K562 (cell line): Measurements from ENCODE around the gene CPLX1. TPM values are rescaled to one million over a fixed set of nuclear protein-coding genes. Genes with fewer than 3 reads are reported as not detected.

ENCODE experiments used
- ATAC-seq: fragments of 200-7000 bp; cut with Tn5 transposase; 3 replicates; pipeline ENCODE4 v1.9.1; 2020; ENCODE audit warnings: moderate library complexity
- BruUV-seq: library from RNA; stranded (reverse); fragments of 400-500 nt; replicated peaks from 2 replicates; lab custom pipeline; 2021; lab: Mats Ljungman, UMichigan
- CTCF ChIA-PET: fragments of 300-600 bp; formaldehyde crosslinking; extraction: SDS; loops from one replicate; lab custom pipeline; 2021; ENCODE audit warnings: low intra/inter-chr PET ratio; lab: Yijun Ruan, JAX
- POLR2A ChIA-PET: fragments of 300-600, 350-650 bp; sonication (Branson Sonifier 250); formaldehyde crosslinking; extraction: SDS; loops from one replicate; lab custom pipeline; 2021; ENCODE audit warnings: antibody characterized with exemption, inconsistent platforms; lab: Yijun Ruan, JAX
- DNase-seq, 4 experiments: peaks; one replicate each; pipeline versions ENCODE4 v3.0.0 to v3.0.0-alpha.2; 2011 to 2018; ENCODE audit warnings: low spot score in 3 of 4, mixed read lengths in 3 of 4; ENCODE audit errors: extremely low read depth in 1 of 4
- FAIRE-seq: peaks from 2 replicates; lab custom pipeline; 2011; peaks lifted over from hg19 to GRCh38; lab: Jason Lieb, UNC
- H2AFZ ChIP-seq: 2 replicates; pipeline ENCODE4 v1.6.0; 2011; ENCODE audit warnings: low read depth, low read length, control low read depth, inconsistent platforms
- H3K27ac ChIP-seq: fragments of 200-600 bp; 3 replicates; pipeline ENCODE4 v1.8.0; 2011; ENCODE audit warnings: low read depth, mild to moderate bottlenecking, control low read depth, inconsistent platforms, low read length, moderate library complexity, mixed read lengths; ENCODE audit errors: extremely low read depth
- H3K27me3 ChIP-seq, 2 experiments: fragments of 300-600 bp in 1 of 2; 2 replicates in 1 of 2; 3 replicates in 1 of 2; pipeline versions ENCODE4 v1.6.0 to v1.8.0; 2011; ENCODE audit warnings: inconsistent platforms in 2 of 2, low read length in 2 of 2, mild to moderate bottlenecking in 1 of 2, mixed read lengths in 1 of 2, moderate library complexity in 1 of 2; ENCODE audit not compliant: control insufficient read depth in 2 of 2, insufficient read depth in 2 of 2
- H3K36me3 ChIP-seq: fragments of 300-600 bp; 3 replicates; pipeline ENCODE4 v1.8.0; 2011; ENCODE audit warnings: mild to moderate bottlenecking, low read length, inconsistent platforms; ENCODE audit not compliant: control insufficient read depth, insufficient read depth
- H3K4me1 ChIP-seq, 2 experiments: fragments of 200-600 bp in 1 of 2; replicated peaks in 1 of 2; 2 replicates in 1 of 2; 3 replicates in 1 of 2; pipeline versions ENCODE4 v1.5.1 to v1.8.0; 2011; ENCODE audit warnings: inconsistent platforms in 2 of 2, low read length in 2 of 2, mild to moderate bottlenecking in 1 of 2, mixed read lengths in 1 of 2, moderate library complexity in 1 of 2; ENCODE audit not compliant: control insufficient read depth in 2 of 2, insufficient read depth in 2 of 2
- H3K4me2 ChIP-seq: 2 replicates; pipeline ENCODE4 v1.6.1; 2011; ENCODE audit warnings: low read length, control low read depth, inconsistent platforms, mixed read lengths; ENCODE audit not compliant: insufficient read depth
- H3K4me3 ChIP-seq: fragments of 200-600 bp; sonication (generic), shearing (Covaris generic); 2 replicates; pipeline ENCODE4 v1.5.1; 2016; ENCODE audit warnings: control low read depth, inconsistent platforms
- H3K79me2 ChIP-seq: fragments of 200-600 bp; 3 replicates; pipeline ENCODE4 v1.8.0; 2011; ENCODE audit warnings: low read length, inconsistent platforms; ENCODE audit not compliant: control insufficient read depth, insufficient read depth
- H3K9ac ChIP-seq, 2 experiments: 2 replicates each; pipeline versions ENCODE4 v1.6.0 to v1.6.1; 2011; ENCODE audit warnings: low read depth in 2 of 2, low read length in 2 of 2, control low read depth in 1 of 2, inconsistent platforms in 1 of 2, mild to moderate bottlenecking in 1 of 2, mixed read lengths in 1 of 2; ENCODE audit not compliant: insufficient read depth in 1 of 2
- H3K9me1 ChIP-seq: one replicate; pipeline ENCODE4 v1.6.0; 2011; ENCODE audit warnings: inconsistent platforms, mild to moderate bottlenecking, low read length, moderate library complexity; ENCODE audit not compliant: control insufficient read depth, insufficient read depth
- H3K9me3 ChIP-seq: replicated peaks from 2 replicates; pipeline ENCODE4 v1.5.1; 2011; ENCODE audit warnings: low read depth, low read length, inconsistent platforms; ENCODE audit not compliant: control insufficient read depth, insufficient read depth
- H4K20me1 ChIP-seq: replicated peaks from 2 replicates; pipeline ENCODE4 v1.6.1; 2011; ENCODE audit warnings: low read length, inconsistent platforms, mixed read lengths; ENCODE audit not compliant: control insufficient read depth, insufficient read depth
- CGGBP1 ChIP-seq: fragments of 250-450 bp; sonication (Bioruptor Pico); IDR thresholded peaks from 2 replicates; pipeline ENCODE4 v1.9.0; 2021; ENCODE audit warnings: mild to moderate bottlenecking
- CHCHD3 ChIP-seq: fragments of 250-450 bp; sonication (Bioruptor Pico); IDR thresholded peaks from 2 replicates; pipeline ENCODE4 v2.1.2; 2022; ENCODE audit warnings: mild to moderate bottlenecking
- ELF4 ChIP-seq: fragments of 450-650 bp; formaldehyde crosslinking; IDR thresholded peaks from 2 replicates; pipeline ENCODE4 v1.4.0; 2022; ENCODE audit warnings: missing genetic modification characterization
- HLTF ChIP-seq: fragments of 450-650 bp; IDR thresholded peaks from 2 replicates; pipeline ENCODE4 v1.6.1; 2016
- JUNB ChIP-seq: fragments of 450-650 bp; formaldehyde crosslinking; conservative IDR thresholded peaks from 2 replicates; pipeline ENCODE4 v1.4.0; 2020; ENCODE audit warnings: mild to moderate bottlenecking
- RFX5 ChIP-seq: IDR thresholded peaks from 2 replicates; pipeline ENCODE4 v1.6.1; 2011; ENCODE audit warnings: low read depth, mild to moderate bottlenecking, improper control_type of control experiment, low read length
- ZBTB33 ChIP-seq: sonication (generic); formaldehyde crosslinking; IDR thresholded peaks from 2 replicates; pipeline ENCODE4 v1.8.1; 2023; ENCODE audit warnings: mild to moderate bottlenecking, missing genetic modification reagents
- ZNF655 ChIP-seq: fragments of 250-450 bp; sonication (Bioruptor Pico); IDR thresholded peaks from 2 replicates; pipeline ENCODE4 v1.5.0; 2021
- WGBS: fragments of 100-300 bp; shearing (Covaris generic); methylation state at CpG from one replicate; pipeline ENCODE4 v1.1.6; 2016; ENCODE audit warnings: low coverage, mixed read lengths; ENCODE audit not compliant: insufficient coverage; ENCODE audit errors: missing lambda C conversion rate; 5-methylcytosine and 5-hydroxymethylcytosine counted together
- in situ Hi-C: fragments of 300-500 bp; cut with MboI; formaldehyde crosslinking; loops from 4 replicates; pipeline ENCODE4 v1.15.0; 2018; ENCODE audit warnings: inconsistent platforms, mixed read lengths
- intact Hi-C: fragments of 100-400 bp; cut with micrococcal nuclease; formaldehyde crosslinking; loops from 2 replicates; pipeline ENCODE4 v1.14.2; 2022
- polyA plus RNA-seq, 8 experiments: library from polyadenylated mRNA; depleted of rRNA in 4 of 8; stranded (reverse) in 5 of 8; unstranded in 3 of 8; fragments of >200 nt; fragmentation: Nextera tagmentation in 2 of 8; fragmentation: Illumina TruSeq in 1 of 8; extraction: Ambion mirVana in 2 of 8; extraction: Trizol in 1 of 8; gene quantifications; 2 replicates each; pipeline versions ENCODE4 v1.2.1 to v1.2.3, GENCODE V29; 2011 to 2014; ENCODE audit warnings: inconsistent platforms in 1 of 8, missing spikeins in 1 of 8
- total RNA-seq, 7 experiments: library from RNA; depleted of rRNA in 6 of 7; stranded (reverse); fragments of >200 nt in 6 of 7; fragmentation: Illumina TruSeq in 2 of 7; extraction: Trizol in 2 of 7; gene quantifications; 2 replicates each; pipeline versions ENCODE4 v1.2.1 to v1.2.3, GENCODE V29; 2011 to 2021; ENCODE audit warnings: low replicate concordance in 1 of 7
- TF ChIP-seq, protein P1 (sequence below): sonication (generic); formaldehyde crosslinking; IDR thresholded peaks from 2 replicates; pipeline ENCODE4 v1.8.0; 2022; ENCODE audit warnings: mild to moderate bottlenecking, missing genetic modification reagents
- TF ChIP-seq, protein P2 (sequence below): fragments of 250-450 bp; sonication (Bioruptor Pico); IDR thresholded peaks from 2 replicates; pipeline ENCODE4 v1.4.0; 2020; ENCODE audit warnings: mild to moderate bottlenecking
- TF ChIP-seq, protein P3 (sequence below), 3 experiments: IDR thresholded peaks in 2 of 3; conservative IDR thresholded peaks in 1 of 3; 2 replicates each; pipeline ENCODE4 v1.5.1; 2011 to 2012; ENCODE audit warnings: low read length in 3 of 3, mild to moderate bottlenecking in 3 of 3, control low read depth in 2 of 3, improper control_type of control experiment in 1 of 3, inconsistent platforms in 1 of 3, low read depth in 1 of 3, mixed read lengths in 1 of 3, moderate library complexity in 1 of 3; ENCODE audit not compliant: insufficient read depth in 2 of 3

The CPLX1 gene
- total and polyA plus RNA-seq, 9 of the 15 experiments (the other 6 are each of a cell fraction or from before 2014, with no cell fraction given) = 0.03 to 3.3 (median 0.17) TPM; not detected in 2

GRCh38 chr4:791898-792625 is 33.9 kb downstream of the CPLX1 start:
- no peak overlapping the region for H3K4me3 ChIP-seq
- H3K27me3 ChIP-seq = peaks cover 15 to 40% of the 10 kb centered on the region in 2 experiments
- peak overlapping the region in 1 of 2 experiments; percentile 52; a peak in 2 of 4 replicates for H3K9ac ChIP-seq
- no peaks in the 10 kb centered on the region for H3K36me3 ChIP-seq
- ATAC-seq (peak; percentile 66), DNase-seq (peak in 3 of 4 experiments; percentile 43 to 54 (median 46)), FAIRE-seq (no peak)
- no peaks in the 10 kb centered on the region for H3K9me3 ChIP-seq
- intact Hi-C loops (no loop called here), in situ Hi-C loops (no loop called here)
- 0 out of 2 replicates have a peak, but pooled peaks cover 3% of the 10 kb centered on the region for H4K20me1 ChIP-seq
- H3K27ac ChIP-seq = no peak overlapping the region
- no TSS peak for BruUV-seq
- H3K4me2 ChIP-seq = no peak overlapping the region
- ChIA-PET CTCF (no interaction called here), POLR2A (interaction anchor here (1.9 kb wide), 1 partner anchor 10 kb away, joined by 7 read pairs; no protein-coding TSS in a partner anchor)
- H3K4me1 ChIP-seq = peaks cover 0 to 80% of the 10 kb centered on the region in 2 experiments; a peak in 3 of 5 replicates
- H2AFZ ChIP-seq = no peak overlapping the region
- no peaks in the 10 kb centered on the region for H3K9me1 ChIP-seq
- 34% methylated on average over 33 of the region's 50 CpGs for WGBS
- no peaks in the 10 kb centered on the region for H3K79me2 ChIP-seq
- TF ChIP-seq ZNF655 (CRISPR knock-in tag) (no peak), ELF4 (no peak), HLTF (no peak), CHCHD3 (no peak), JUNB (no peak), ZBTB33 (CRISPR knock-in tag) (peak; percentile 91), RFX5 (no peak), CGGBP1 (no peak)
- TF ChIP-seq, protein P1, sequence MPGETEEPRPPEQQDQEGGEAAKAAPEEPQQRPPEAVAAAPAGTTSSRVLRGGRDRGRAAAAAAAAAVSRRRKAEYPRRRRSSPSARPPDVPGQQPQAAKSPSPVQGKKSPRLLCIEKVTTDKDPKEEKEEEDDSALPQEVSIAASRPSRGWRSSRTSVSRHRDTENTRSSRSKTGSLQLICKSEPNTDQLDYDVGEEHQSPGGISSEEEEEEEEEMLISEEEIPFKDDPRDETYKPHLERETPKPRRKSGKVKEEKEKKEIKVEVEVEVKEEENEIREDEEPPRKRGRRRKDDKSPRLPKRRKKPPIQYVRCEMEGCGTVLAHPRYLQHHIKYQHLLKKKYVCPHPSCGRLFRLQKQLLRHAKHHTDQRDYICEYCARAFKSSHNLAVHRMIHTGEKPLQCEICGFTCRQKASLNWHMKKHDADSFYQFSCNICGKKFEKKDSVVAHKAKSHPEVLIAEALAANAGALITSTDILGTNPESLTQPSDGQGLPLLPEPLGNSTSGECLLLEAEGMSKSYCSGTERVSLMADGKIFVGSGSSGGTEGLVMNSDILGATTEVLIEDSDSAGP = no peak
- TF ChIP-seq, protein P2, sequence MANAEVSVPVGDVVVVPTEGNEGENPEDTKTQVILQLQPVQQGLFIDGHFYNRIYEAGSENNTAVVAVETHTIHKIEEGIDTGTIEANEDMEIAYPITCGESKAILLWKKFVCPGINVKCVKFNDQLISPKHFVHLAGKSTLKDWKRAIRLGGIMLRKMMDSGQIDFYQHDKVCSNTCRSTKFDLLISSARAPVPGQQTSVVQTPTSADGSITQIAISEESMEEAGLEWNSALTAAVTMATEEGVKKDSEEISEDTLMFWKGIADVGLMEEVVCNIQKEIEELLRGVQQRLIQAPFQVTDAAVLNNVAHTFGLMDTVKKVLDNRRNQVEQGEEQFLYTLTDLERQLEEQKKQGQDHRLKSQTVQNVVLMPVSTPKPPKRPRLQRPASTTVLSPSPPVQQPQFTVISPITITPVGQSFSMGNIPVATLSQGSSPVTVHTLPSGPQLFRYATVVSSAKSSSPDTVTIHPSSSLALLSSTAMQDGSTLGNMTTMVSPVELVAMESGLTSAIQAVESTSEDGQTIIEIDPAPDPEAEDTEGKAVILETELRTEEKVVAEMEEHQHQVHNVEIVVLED (CRISPR knock-in tag) = no peak
- TF ChIP-seq, protein P3, sequence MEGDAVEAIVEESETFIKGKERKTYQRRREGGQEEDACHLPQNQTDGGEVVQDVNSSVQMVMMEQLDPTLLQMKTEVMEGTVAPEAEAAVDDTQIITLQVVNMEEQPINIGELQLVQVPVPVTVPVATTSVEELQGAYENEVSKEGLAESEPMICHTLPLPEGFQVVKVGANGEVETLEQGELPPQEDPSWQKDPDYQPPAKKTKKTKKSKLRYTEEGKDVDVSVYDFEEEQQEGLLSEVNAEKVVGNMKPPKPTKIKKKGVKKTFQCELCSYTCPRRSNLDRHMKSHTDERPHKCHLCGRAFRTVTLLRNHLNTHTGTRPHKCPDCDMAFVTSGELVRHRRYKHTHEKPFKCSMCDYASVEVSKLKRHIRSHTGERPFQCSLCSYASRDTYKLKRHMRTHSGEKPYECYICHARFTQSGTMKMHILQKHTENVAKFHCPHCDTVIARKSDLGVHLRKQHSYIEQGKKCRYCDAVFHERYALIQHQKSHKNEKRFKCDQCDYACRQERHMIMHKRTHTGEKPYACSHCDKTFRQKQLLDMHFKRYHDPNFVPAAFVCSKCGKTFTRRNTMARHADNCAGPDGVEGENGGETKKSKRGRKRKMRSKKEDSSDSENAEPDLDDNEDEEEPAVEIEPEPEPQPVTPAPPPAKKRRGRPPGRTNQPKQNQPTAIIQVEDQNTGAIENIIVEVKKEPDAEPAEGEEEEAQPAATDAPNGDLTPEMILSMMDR (IDR thresholded peaks at IDR 0.05 in 2 of 3, conservative IDR thresholded peaks at IDR 0.05 in 1 of 3; ENCODE audit: insufficient read depth in 2 of 3, low read depth in 1 of 3, low read length in 3 of 3) = peak in 1 of 3 experiments; percentile 19; a peak in 1 of 6 replicates
